OCI-LY3 (cell line): Measurements from ENCODE around the gene SRCIN1.

Source experiments
- EZH2phosphoT487 ChIP-seq: fragments of 200-600 bp; shearing (Covaris generic); IDR thresholded peaks from 2 replicates; pipeline ENCODE4 v1.6.1; 2018; ENCODE audit warnings: antibody characterized with exemption, mixed run types, low read depth
- TF ChIP-seq, protein P1 (sequence below): fragments of 200-600, 300-600 bp; sonication (generic); IDR thresholded peaks from 2 replicates; pipeline ENCODE4 v1.5.1; 2014; ENCODE audit warnings: antibody characterized with exemption, low read length, low read depth

DNA sequence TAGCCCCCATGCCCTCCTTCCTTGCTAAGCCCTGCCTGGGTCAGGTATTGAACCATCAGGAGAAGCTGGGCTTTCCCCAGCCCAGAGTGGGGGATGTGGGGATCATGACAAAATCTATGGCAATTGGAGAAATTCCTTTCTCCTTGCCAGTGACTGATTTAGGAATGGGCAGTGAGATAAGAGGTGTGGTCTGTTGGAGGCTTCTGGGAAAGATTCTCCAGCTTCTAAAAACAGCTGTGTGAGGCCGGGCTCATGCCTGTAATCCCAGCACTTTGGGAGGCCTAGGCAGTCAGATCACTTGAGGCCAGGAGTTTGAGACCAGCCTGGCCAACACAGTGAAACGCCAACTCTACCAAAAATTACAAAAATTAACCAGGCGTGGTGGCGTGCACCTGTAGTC, 69.1 kb downstream of the SRCIN1 start:
- TF ChIP-seq, protein P1, sequence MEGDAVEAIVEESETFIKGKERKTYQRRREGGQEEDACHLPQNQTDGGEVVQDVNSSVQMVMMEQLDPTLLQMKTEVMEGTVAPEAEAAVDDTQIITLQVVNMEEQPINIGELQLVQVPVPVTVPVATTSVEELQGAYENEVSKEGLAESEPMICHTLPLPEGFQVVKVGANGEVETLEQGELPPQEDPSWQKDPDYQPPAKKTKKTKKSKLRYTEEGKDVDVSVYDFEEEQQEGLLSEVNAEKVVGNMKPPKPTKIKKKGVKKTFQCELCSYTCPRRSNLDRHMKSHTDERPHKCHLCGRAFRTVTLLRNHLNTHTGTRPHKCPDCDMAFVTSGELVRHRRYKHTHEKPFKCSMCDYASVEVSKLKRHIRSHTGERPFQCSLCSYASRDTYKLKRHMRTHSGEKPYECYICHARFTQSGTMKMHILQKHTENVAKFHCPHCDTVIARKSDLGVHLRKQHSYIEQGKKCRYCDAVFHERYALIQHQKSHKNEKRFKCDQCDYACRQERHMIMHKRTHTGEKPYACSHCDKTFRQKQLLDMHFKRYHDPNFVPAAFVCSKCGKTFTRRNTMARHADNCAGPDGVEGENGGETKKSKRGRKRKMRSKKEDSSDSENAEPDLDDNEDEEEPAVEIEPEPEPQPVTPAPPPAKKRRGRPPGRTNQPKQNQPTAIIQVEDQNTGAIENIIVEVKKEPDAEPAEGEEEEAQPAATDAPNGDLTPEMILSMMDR: no peak
- TF ChIP-seq EZH2phosphoT487: no peak
